Muscle of leg (tissue), 11 donors: ENCODE results near the gene RASA3. TPM values are rescaled to one million over a fixed set of nuclear protein-coding genes. Genes with fewer than 3 reads are reported as not detected.

ENCODE experiments used
- DNase-seq: peaks from one replicate; pipeline ENCODE4 v3.0.0; 2013
- H3K27ac ChIP-seq: one replicate; pipeline ENCODE4 v1.5.1; 2013; ENCODE audit warnings: mild to moderate bottlenecking, low read length, control low read depth
- H3K27me3 ChIP-seq: one replicate; pipeline ENCODE4 v1.6.1; 2013; ENCODE audit warnings: low read length; ENCODE audit not compliant: control insufficient read depth, insufficient read depth
- H3K36me3 ChIP-seq: one replicate; pipeline ENCODE4 v1.6.1; 2013; ENCODE audit warnings: low read length; ENCODE audit not compliant: control insufficient read depth, insufficient read depth
- H3K4me1 ChIP-seq: one replicate; pipeline ENCODE4 v1.6.1; 2013; ENCODE audit warnings: low read length; ENCODE audit not compliant: control insufficient read depth, insufficient read depth
- H3K4me3 ChIP-seq: one replicate; pipeline ENCODE4 v1.5.1; 2013; ENCODE audit warnings: low read length, control low read depth
- H3K9me3 ChIP-seq: replicated peaks from 2 replicates; pipeline ENCODE4 v1.6.1; 2013; ENCODE audit warnings: low read depth, low read length; ENCODE audit not compliant: control insufficient read depth
- WGBS: methylation state at CpG from one replicate; pipeline ENCODE4 v1.1.5; 2013; ENCODE audit warnings: missing lambda C conversion rate; ENCODE audit not compliant: insufficient coverage; 5-methylcytosine and 5-hydroxymethylcytosine counted together
- polyA plus RNA-seq, 8 donors: library from polyadenylated mRNA; unstranded; fragments of 120-200 nt; gene quantifications; one replicate each; pipeline versions ENCODE4 v1.2.1 to v1.2.3, GENCODE V29; 2013; ENCODE audit warnings: inconsistent platforms in 1 of 8, low replicate concordance in 1 of 8; ENCODE audit not compliant: insufficient read length in 8 of 8, insufficient read depth in 1 of 8
- total RNA-seq: library from RNA; stranded (reverse); fragments of 120-200 nt; gene quantifications from one replicate; pipeline ENCODE4 v1.2.4, GENCODE V29; 2013

RASA3 gene
- total and polyA plus RNA-seq, 9 donors: 15.9 to 27.2 (median 21.6) TPM

- WGBS: 18% methylated on average over 11 of the region's 21 CpGs
- Histone ChIP-seq H3K27ac (peak overlapping the region; percentile 72), H3K27me3 (peaks cover 15% of the 10 kb centered on the region), H3K36me3 (no peaks in the 10 kb centered on the region), H3K9me3 (no peaks in the 10 kb centered on the region), H3K4me1 (peaks cover 45% of the 10 kb centered on the region), H3K4me3 (no peak overlapping the region)
- DNase-seq: peak; percentile 55
Observed at GRCh38 chr13:113935001-113935844, 197.2 kb downstream of the RASA3 start.

GRCh38 chr13:113934576-113934975, 197.8 kb downstream of the RASA3 start:
- H3K36me3 ChIP-seq: no peaks in the 10 kb centered on the region
- no peaks in the 10 kb centered on the region for H3K9me3 ChIP-seq
- H3K27me3 ChIP-seq: peaks cover 17% of the 10 kb centered on the region
- peak overlapping the region; percentile 53 for H3K27ac ChIP-seq
- no peak for DNase-seq
- peaks cover 52% of the 10 kb centered on the region for H3K4me1 ChIP-seq
- H3K4me3 ChIP-seq: no peak overlapping the region
- 78% methylated on average over 14 of the region's 14 CpGs for WGBS

- Histone ChIP-seq H3K4me3 (no peak overlapping the region), H3K27me3 (peaks cover 18% of the 10 kb centered on the region), H3K27ac (no peak overlapping the region), H3K36me3 (no peaks in the 10 kb centered on the region), H3K4me1 (peaks cover 56% of the 10 kb centered on the region), H3K9me3 (no peaks in the 10 kb centered on the region)
- WGBS: 96% methylated on average over 14 of the region's 22 CpGs
- no peak for DNase-seq
Observed at GRCh38 chr13:113933901-113934300, 198.5 kb downstream of the RASA3 start.

- H3K4me1 ChIP-seq: peaks cover 57% of the 10 kb centered on the region
- no peaks in the 10 kb centered on the region for H3K36me3 ChIP-seq
- 81% methylated on average over 8 of the region's 16 CpGs for WGBS
- peaks cover 17% of the 10 kb centered on the region for H3K27me3 ChIP-seq
- DNase-seq: no peak
- no peak overlapping the region for H3K27ac ChIP-seq
- no peaks in the 10 kb centered on the region for H3K9me3 ChIP-seq
- H3K4me3 ChIP-seq: no peak overlapping the region
Observed at GRCh38 chr13:113931841-113932459, 200.5 kb downstream of the RASA3 start.

GRCh38 chr13:113930671-113931637, 201.5 kb downstream of the RASA3 start:
- H3K4me3 ChIP-seq: no peak overlapping the region
- no peak for DNase-seq
- no peak overlapping the region for H3K27ac ChIP-seq
- H3K27me3 ChIP-seq: peaks cover 17% of the 10 kb centered on the region
- H3K36me3 ChIP-seq: no peaks in the 10 kb centered on the region
- H3K9me3 ChIP-seq: no peaks in the 10 kb centered on the region
- WGBS: 85% methylated on average over 29 of the region's 36 CpGs
- H3K4me1 ChIP-seq: peaks cover 55% of the 10 kb centered on the region

GRCh38 chr13:113929628-113930615, 202.5 kb downstream of the RASA3 start:
- Histone ChIP-seq H3K9me3 (no peaks in the 10 kb centered on the region), H3K4me1 (peaks cover 45% of the 10 kb centered on the region), H3K4me3 (no peak overlapping the region), H3K36me3 (no peaks in the 10 kb centered on the region), H3K27me3 (peaks cover 17% of the 10 kb centered on the region), H3K27ac (no peak overlapping the region)
- peak; percentile 43 for DNase-seq
- 69% methylated on average over 23 of the region's 38 CpGs for WGBS

GRCh38 chr13:113928685-113929627, 203.5 kb downstream of the RASA3 start:
- Histone ChIP-seq H3K4me1 (peaks cover 40% of the 10 kb centered on the region), H3K27ac (peak overlapping the region; percentile 55)

More at GRCh38 chr13:113928685-113929627, 203.5 kb downstream of the RASA3 start:
- Histone ChIP-seq H3K9me3 (no peaks in the 10 kb centered on the region), H3K27me3 (peaks cover 17% of the 10 kb centered on the region), H3K4me3 (no peak overlapping the region), H3K36me3 (no peaks in the 10 kb centered on the region)
- WGBS: 26% methylated on average over 22 of the region's 26 CpGs
- DNase-seq: peak; percentile 91
